ENCODE data around the gene GDF10.

Gene GDF10

DNA sequence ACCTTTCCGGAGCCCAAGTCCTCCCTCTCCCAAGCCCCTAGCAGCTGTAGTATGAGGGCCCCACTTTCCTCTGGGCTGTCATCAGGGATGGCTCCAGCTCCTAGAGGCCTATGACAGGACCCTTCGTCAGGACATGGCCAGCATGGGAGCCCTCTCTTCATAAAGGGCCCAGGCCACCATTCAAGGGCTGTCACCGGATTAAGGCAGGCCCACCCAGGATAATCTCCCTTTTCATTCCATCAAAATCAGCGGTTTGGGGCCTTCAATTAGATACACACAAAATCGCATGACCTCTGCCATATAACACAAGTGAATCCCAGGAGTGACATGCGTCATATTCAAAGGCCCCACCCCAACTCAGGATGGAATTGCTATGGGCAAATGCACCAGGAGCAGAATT is 12.2 kb upstream of the GDF10 start:
- Histone ChIP-seq H2AFZ (ENCODE audit: low read depth, low read length) (no peak overlapping the region), H3K27ac (ENCODE audit: low read length) (no peak overlapping the region), H3K4me2 (ENCODE audit: insufficient read depth, low read length) (no peak overlapping the region), H3K27me3 (ENCODE audit: insufficient read depth, low read length, poor library complexity) (no peaks in the 10 kb centered on the region), H3K9ac (ENCODE audit: low read depth, low read length) (no peak overlapping the region), H3K4me1 (ENCODE audit: insufficient read depth, low read length) (peaks cover 21% of the 10 kb centered on the region), H3K79me2 (ENCODE audit: insufficient read depth, low read length) (no peaks in the 10 kb centered on the region), H4K20me1 (ENCODE audit: insufficient read depth, low read length) (no peaks in the 10 kb centered on the region), H3K36me3 (ENCODE audit: insufficient read depth, low read length) (no peaks in the 10 kb centered on the region), H3K9me3 (ENCODE audit: insufficient read depth, low read length, severe bottlenecking) (no peaks in the 10 kb centered on the region), H3K4me3 (ENCODE audit: low read depth in 1 of 2, low read length in 2 of 2) (no peak overlapping the region)
- no peak for TF ChIP-seq EZH2 (IDR thresholded peaks at IDR 0.05; ENCODE audit: borderline replicate concordance, low read depth, low read length, severe bottlenecking)
- TF ChIP-seq, protein P1, sequence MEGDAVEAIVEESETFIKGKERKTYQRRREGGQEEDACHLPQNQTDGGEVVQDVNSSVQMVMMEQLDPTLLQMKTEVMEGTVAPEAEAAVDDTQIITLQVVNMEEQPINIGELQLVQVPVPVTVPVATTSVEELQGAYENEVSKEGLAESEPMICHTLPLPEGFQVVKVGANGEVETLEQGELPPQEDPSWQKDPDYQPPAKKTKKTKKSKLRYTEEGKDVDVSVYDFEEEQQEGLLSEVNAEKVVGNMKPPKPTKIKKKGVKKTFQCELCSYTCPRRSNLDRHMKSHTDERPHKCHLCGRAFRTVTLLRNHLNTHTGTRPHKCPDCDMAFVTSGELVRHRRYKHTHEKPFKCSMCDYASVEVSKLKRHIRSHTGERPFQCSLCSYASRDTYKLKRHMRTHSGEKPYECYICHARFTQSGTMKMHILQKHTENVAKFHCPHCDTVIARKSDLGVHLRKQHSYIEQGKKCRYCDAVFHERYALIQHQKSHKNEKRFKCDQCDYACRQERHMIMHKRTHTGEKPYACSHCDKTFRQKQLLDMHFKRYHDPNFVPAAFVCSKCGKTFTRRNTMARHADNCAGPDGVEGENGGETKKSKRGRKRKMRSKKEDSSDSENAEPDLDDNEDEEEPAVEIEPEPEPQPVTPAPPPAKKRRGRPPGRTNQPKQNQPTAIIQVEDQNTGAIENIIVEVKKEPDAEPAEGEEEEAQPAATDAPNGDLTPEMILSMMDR (IDR thresholded peaks at IDR 0.05; ENCODE audit: borderline replicate concordance, extremely low read depth, low read length, poor library complexity, severe bottlenecking), result no peak
- DNase-seq (no peak), ATAC-seq (ENCODE audit: insufficient read depth, low read depth) (no peak)

DNA sequence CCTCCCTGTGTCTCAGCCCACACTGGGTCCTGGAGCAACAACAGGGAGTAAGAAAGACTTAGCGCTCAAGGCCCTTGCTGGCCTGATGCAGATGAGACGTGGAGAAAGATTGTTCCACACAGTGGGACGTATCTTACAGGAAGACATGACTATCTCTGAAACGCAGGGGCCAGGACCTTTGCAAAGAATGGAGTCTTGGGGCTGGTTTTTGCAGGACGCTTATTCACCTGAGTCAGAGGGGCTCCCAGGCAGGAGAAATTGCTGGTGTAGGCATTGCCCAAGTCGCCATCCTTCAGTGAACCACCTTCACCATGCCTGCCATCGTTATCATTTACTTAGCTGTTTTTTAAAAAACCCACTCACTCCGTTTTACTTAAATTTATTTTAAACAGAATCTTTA is 11.8 kb upstream of the GDF10 start:
- Histone ChIP-seq H3K27me3 (ENCODE audit: insufficient read depth, low read length, poor library complexity) (no peaks in the 10 kb centered on the region), H2AFZ (ENCODE audit: low read depth, low read length) (no peak overlapping the region)

DNA sequence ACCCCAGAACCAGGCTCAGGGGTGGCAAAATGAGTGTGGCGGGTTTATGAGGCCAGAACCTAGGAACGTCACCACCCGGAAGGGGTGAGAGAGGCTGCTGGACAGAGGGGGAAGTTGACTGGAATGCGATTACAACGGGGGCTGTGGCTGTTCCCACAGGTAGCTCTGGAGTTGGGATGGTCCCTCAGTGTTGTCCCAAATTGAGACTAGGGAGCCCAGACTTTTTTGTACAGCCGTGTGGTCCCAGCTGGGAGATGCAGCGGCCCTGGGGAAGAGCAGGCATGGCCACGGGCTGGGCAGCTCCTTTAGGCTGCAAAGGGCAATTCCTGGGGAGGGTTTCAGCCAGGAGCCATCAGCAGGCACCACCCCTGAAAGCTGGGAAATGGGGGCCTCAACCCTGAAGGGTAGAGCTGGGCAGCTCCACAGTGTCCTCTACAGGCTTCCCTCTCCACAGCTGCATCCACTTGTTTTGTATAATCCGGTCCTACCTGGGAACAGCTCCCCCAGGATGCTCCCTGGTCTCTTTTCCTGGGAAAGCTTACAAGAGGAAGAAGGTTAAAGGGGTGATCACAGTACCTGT is 11.0 kb upstream of the GDF10 start:
- H3K9me3 ChIP-seq (ENCODE audit: insufficient read depth, low read length, severe bottlenecking), result no peaks in the 10 kb centered on the region
- H3K27ac ChIP-seq (ENCODE audit: low read length), result no peak overlapping the region
- no peak overlapping the region for H3K9ac ChIP-seq (ENCODE audit: low read depth, low read length)
- no peak for TF ChIP-seq EZH2 (IDR thresholded peaks at IDR 0.05; ENCODE audit: borderline replicate concordance, low read depth, low read length, severe bottlenecking)
- TF ChIP-seq, protein P1 (IDR thresholded peaks at IDR 0.05; ENCODE audit: borderline replicate concordance, extremely low read depth, low read length, poor library complexity, severe bottlenecking), result no peak
- H4K20me1 ChIP-seq (ENCODE audit: insufficient read depth, low read length), result no peaks in the 10 kb centered on the region
- ATAC-seq (ENCODE audit: insufficient read depth, low read depth) (no peak), DNase-seq (no peak)
- no peaks in the 10 kb centered on the region for H3K27me3 ChIP-seq (ENCODE audit: insufficient read depth, low read length, poor library complexity)
- H3K4me3 ChIP-seq (ENCODE audit: low read depth in 1 of 2, low read length in 2 of 2), result no peak overlapping the region
- H3K4me1 ChIP-seq (ENCODE audit: insufficient read depth, low read length), result peaks cover 21% of the 10 kb centered on the region
- no peaks in the 10 kb centered on the region for H3K79me2 ChIP-seq (ENCODE audit: insufficient read depth, low read length)
- H3K36me3 ChIP-seq (ENCODE audit: insufficient read depth, low read length), result no peaks in the 10 kb centered on the region
- no peak overlapping the region for H3K4me2 ChIP-seq (ENCODE audit: insufficient read depth, low read length)
- H2AFZ ChIP-seq (ENCODE audit: low read depth, low read length), result no peak overlapping the region

More for the DNA sequence above, 11.8 kb upstream of the GDF10 start:
- ATAC-seq (ENCODE audit: insufficient read depth, low read depth), result no peak
- H3K79me2 ChIP-seq (ENCODE audit: insufficient read depth, low read length), result no peaks in the 10 kb centered on the region
- H3K4me1 ChIP-seq (ENCODE audit: insufficient read depth, low read length), result peaks cover 21% of the 10 kb centered on the region
- H3K27ac ChIP-seq (ENCODE audit: low read length), result no peak overlapping the region
- no peak overlapping the region for H3K4me3 ChIP-seq (ENCODE audit: low read depth in 1 of 2, low read length in 2 of 2)
- H3K9ac ChIP-seq (ENCODE audit: low read depth, low read length), result no peak overlapping the region
- H3K36me3 ChIP-seq (ENCODE audit: insufficient read depth, low read length), result no peaks in the 10 kb centered on the region
- TF ChIP-seq, protein P1 (IDR thresholded peaks at IDR 0.05; ENCODE audit: borderline replicate concordance, extremely low read depth, low read length, poor library complexity, severe bottlenecking), result no peak
- TF ChIP-seq EZH2 (IDR thresholded peaks at IDR 0.05; ENCODE audit: borderline replicate concordance, low read depth, low read length, severe bottlenecking), result no peak
- DNase-seq, result no peak
- no peaks in the 10 kb centered on the region for H3K9me3 ChIP-seq (ENCODE audit: insufficient read depth, low read length, severe bottlenecking)
- H3K4me2 ChIP-seq (ENCODE audit: insufficient read depth, low read length), result no peak overlapping the region
- no peaks in the 10 kb centered on the region for H4K20me1 ChIP-seq (ENCODE audit: insufficient read depth, low read length)

All from DND-41 (cell line).